GM18519 (cell line): Measurements from ENCODE around the gene MEGF8.

Experiments used
- ATAC-seq: cut with Tn5 transposase; IDR thresholded peaks from one replicate; pipeline ENCODE4 v1.9.1; 2021; ENCODE audit warnings: mild to moderate bottlenecking, moderate library complexity; ENCODE audit not compliant: unreplicated experiment, low FRiP score

The MEGF8 gene

GRCh38 chr19:42351079-42351735 lies 25.8 kb downstream of the MEGF8 start:
- no peak for ATAC-seq

- no peak for ATAC-seq
Measured at GRCh38 chr19:42352301-42353259, 27.1 kb downstream of the MEGF8 start.

GRCh38 chr19:42353341-42354015 lies 28.0 kb downstream of the MEGF8 start:
- ATAC-seq = no peak

GRCh38 chr19:42355896-42356295 lies 30.5 kb downstream of the MEGF8 start:
- ATAC-seq = no peak

- ATAC-seq = no peak
Measured at GRCh38 chr19:42356686-42357085, 31.3 kb downstream of the MEGF8 start.

- ATAC-seq = no peak
Measured at GRCh38 chr19:42357290-42357689, 31.9 kb downstream of the MEGF8 start.

- no peak for ATAC-seq
Measured at GRCh38 chr19:42360787-42361544, 35.5 kb downstream of the MEGF8 start.

GRCh38 chr19:42361545-42361910 lies 36.1 kb downstream of the MEGF8 start:
- no peak for ATAC-seq

GRCh38 chr19:42362342-42362741 lies 36.9 kb downstream of the MEGF8 start:
- no peak for ATAC-seq

GRCh38 chr19:42362891-42363440 lies 37.5 kb downstream of the MEGF8 start:
- no peak for ATAC-seq

GRCh38 chr19:42363614-42364346 lies 38.3 kb downstream of the MEGF8 start:
- ATAC-seq = no peak

GRCh38 chr19:42366673-42367072 lies 41.2 kb downstream of the MEGF8 start:
- ATAC-seq = no peak

- no peak for ATAC-seq
Measured at GRCh38 chr19:42367929-42368328, 42.5 kb downstream of the MEGF8 start.

- ATAC-seq = no peak
Measured at GRCh38 chr19:42368360-42368759, 42.9 kb downstream of the MEGF8 start.

GRCh38 chr19:42368765-42369164 lies 43.3 kb downstream of the MEGF8 start:
- ATAC-seq = no peak

GRCh38 chr19:42369433-42370067 lies 44.1 kb downstream of the MEGF8 start:
- ATAC-seq = no peak

GRCh38 chr19:42370068-42370520 lies 44.7 kb downstream of the MEGF8 start:
- no peak for ATAC-seq

- no peak for ATAC-seq
Measured at GRCh38 chr19:42370626-42371175, 45.3 kb downstream of the MEGF8 start.
